H1 (cell line): ENCODE results near the gene PAX7. TPM values are rescaled to one million over a fixed set of nuclear protein-coding genes. Genes with fewer than 3 reads are reported as not detected.
A peak's percentile ranks its signal among the peaks of the same experiment; 100 is the strongest.

Experiments
- CTCF ChIA-PET: fragments of 300-600 bp; sonication (Branson Sonifier 250); formaldehyde crosslinking; loops from one replicate; lab custom pipeline; 2021; ENCODE audit not compliant: partially characterized antibody; lab: Charles Lee
- POLR2A ChIA-PET: fragments of 300-600 bp; sonication (Branson Sonifier 250); formaldehyde crosslinking; loops from one replicate; lab custom pipeline; 2021; ENCODE audit warnings: inconsistent platforms; ENCODE audit not compliant: partially characterized antibody; lab: Charles Lee
- DNase-seq, 2 experiments: peaks; one replicate each; pipeline versions ENCODE4 v3.0.0 to v3.0.0-alpha.2; 2010 to 2022; ENCODE audit warnings: low spot score in 2 of 2, low read depth in 1 of 2, mixed read lengths in 1 of 2
- FAIRE-seq: peaks from 2 replicates; lab custom pipeline; 2011; peaks lifted over from hg19 to GRCh38; lab: Jason Lieb, UNC
- H2AFZ ChIP-seq: 2 replicates; pipeline ENCODE4 v1.8.1; 2012; ENCODE audit warnings: low read length, inconsistent platforms
- H2AK5ac ChIP-seq: 2 replicates; pipeline ENCODE4 v1.6.1; 2013; ENCODE audit warnings: low read depth, low read length
- H2BK120ac ChIP-seq: replicated peaks from 2 replicates; pipeline ENCODE3; 2013; ENCODE audit warnings: low read depth, low read length, inconsistent platforms
- H2BK12ac ChIP-seq: 2 replicates; pipeline ENCODE4 v1.6.1; 2013; ENCODE audit warnings: low read depth, low read length
- H2BK15ac ChIP-seq: 2 replicates; pipeline ENCODE4 v1.6.1; 2013; ENCODE audit warnings: low read length
- H2BK20ac ChIP-seq: 2 replicates; pipeline ENCODE4 v1.6.1; 2013; ENCODE audit warnings: low read length
- H2BK5ac ChIP-seq: 2 replicates; pipeline ENCODE4 v1.6.1; 2013; ENCODE audit warnings: low read depth, low read length
- H3K14ac ChIP-seq: 2 replicates; pipeline ENCODE4 v1.6.1; 2013; ENCODE audit warnings: inconsistent platforms; ENCODE audit not compliant: insufficient read length
- H3K18ac ChIP-seq: 2 replicates; pipeline ENCODE4 v1.6.1; 2013; ENCODE audit warnings: low read length; ENCODE audit errors: extremely low read depth
- H3K23ac ChIP-seq: 2 replicates; pipeline ENCODE4 v1.6.1; 2013; ENCODE audit warnings: inconsistent platforms; ENCODE audit not compliant: insufficient read length
- H3K23me2 ChIP-seq: 2 replicates; pipeline ENCODE4 v1.6.1; 2013; ENCODE audit warnings: low read depth, low read length
- H3K27ac ChIP-seq: 2 replicates; pipeline ENCODE4 v1.6.1; 2011; ENCODE audit warnings: low read depth, low read length, inconsistent platforms
- H3K27me3 ChIP-seq, 4 experiments: replicated peaks in 1 of 4; 1 replicate in 1 of 4; 2 replicates in 3 of 4; pipeline versions ENCODE4 v1.6.1 to v1.8.1; 2011 to 2013; ENCODE audit warnings: low read length in 3 of 4, mild to moderate bottlenecking in 3 of 4, inconsistent platforms in 2 of 4, mixed read lengths in 2 of 4, moderate library complexity in 1 of 4; ENCODE audit not compliant: control insufficient read depth in 3 of 4, insufficient read depth in 3 of 4; ENCODE audit errors: extremely low read depth in 1 of 4
- H3K36me3 ChIP-seq, 4 experiments: 2 replicates each; pipeline versions ENCODE4 v1.6.1 to v1.8.1; 2011 to 2013; ENCODE audit warnings: mild to moderate bottlenecking in 4 of 4, low read length in 3 of 4, moderate library complexity in 2 of 4, control low read depth in 1 of 4, inconsistent platforms in 1 of 4; ENCODE audit not compliant: insufficient read depth in 4 of 4, control insufficient read depth in 2 of 4
- H3K4ac ChIP-seq: replicated peaks from 2 replicates; pipeline ENCODE3; 2013; ENCODE audit warnings: low read length, low read depth, mixed read lengths, inconsistent platforms; ENCODE audit not compliant: insufficient read length
- H3K4me1 ChIP-seq, 4 experiments: replicated peaks in 1 of 4; 1 replicate in 1 of 4; 2 replicates in 3 of 4; pipeline versions ENCODE4 v1.6.1 to v1.8.1; 2011 to 2013; ENCODE audit warnings: low read length in 3 of 4, inconsistent platforms in 2 of 4, mixed read lengths in 1 of 4; ENCODE audit not compliant: insufficient read depth in 4 of 4, control insufficient read depth in 3 of 4
- H3K4me2 ChIP-seq, 2 experiments: 2 replicates each; pipeline versions ENCODE4 v1.6.1 to v1.8.1; 2011 to 2013; ENCODE audit warnings: low read depth in 2 of 2, low read length in 2 of 2, control low read depth in 1 of 2, inconsistent platforms in 1 of 2, mild to moderate bottlenecking in 1 of 2; ENCODE audit not compliant: insufficient read depth in 1 of 2
- H3K4me3 ChIP-seq, 4 experiments: fragments of 200-600, 300-600 bp in 1 of 4; sonication (generic), shearing (Covaris generic), sonication (Bioruptor Twin) in 1 of 4; 2 replicates each; pipeline versions ENCODE4 v1.5.1 to v1.8.1; 2011 to 2016; ENCODE audit warnings: low read length in 4 of 4, low read depth in 3 of 4, control low read depth in 2 of 4, inconsistent platforms in 2 of 4, mild to moderate bottlenecking in 2 of 4, mixed read lengths in 1 of 4, moderate library complexity in 1 of 4; ENCODE audit not compliant: insufficient read depth in 2 of 4; ENCODE audit errors: extremely low read depth in 1 of 4
- H3K56ac ChIP-seq: replicated peaks from 2 replicates; pipeline ENCODE3; 2013; ENCODE audit warnings: low read depth, mild to moderate bottlenecking, mixed read lengths, low read length, inconsistent platforms; ENCODE audit not compliant: insufficient read length
- H3K79me1 ChIP-seq: 2 replicates; pipeline ENCODE4 v1.6.1; 2013; ENCODE audit warnings: low read depth, low read length, control low read depth
- H3K79me2 ChIP-seq, 2 experiments: 2 replicates each; pipeline versions ENCODE4 v1.6.1 to v1.8.1; 2012 to 2013; ENCODE audit warnings: low read length in 2 of 2, mild to moderate bottlenecking in 2 of 2, inconsistent platforms in 1 of 2; ENCODE audit not compliant: insufficient read depth in 2 of 2, control insufficient read depth in 1 of 2
- H3K9ac ChIP-seq, 4 experiments: replicated peaks in 1 of 4; 1 replicate in 1 of 4; 2 replicates in 3 of 4; pipeline versions ENCODE4 v1.6.1 to v1.8.1; 2011 to 2013; ENCODE audit warnings: low read depth in 3 of 4, low read length in 3 of 4, control low read depth in 2 of 4, mild to moderate bottlenecking in 2 of 4, moderate library complexity in 2 of 4, inconsistent platforms in 1 of 4; ENCODE audit errors: extremely low read depth in 1 of 4
- H3K9me3 ChIP-seq, 2 experiments: 2 replicates each; pipeline versions ENCODE4 v1.6.1 to v1.8.1; 2012 to 2013; ENCODE audit warnings: mild to moderate bottlenecking in 2 of 2, moderate library complexity in 2 of 2, control low read depth in 1 of 2, inconsistent platforms in 1 of 2, low read depth in 1 of 2, low read length in 1 of 2, mixed read lengths in 1 of 2; ENCODE audit not compliant: insufficient read depth in 2 of 2
- H4K20me1 ChIP-seq, 2 experiments: replicated peaks in 1 of 2; 2 replicates each; pipeline versions ENCODE3 to v1.8.1; 2011 to 2013; ENCODE audit warnings: inconsistent platforms in 2 of 2, low read length in 2 of 2, mild to moderate bottlenecking in 1 of 2; ENCODE audit not compliant: insufficient read depth in 2 of 2, control insufficient read depth in 1 of 2
- H4K5ac ChIP-seq: 2 replicates; pipeline ENCODE4 v1.6.1; 2013; ENCODE audit warnings: low read length, low read depth, mixed read lengths, inconsistent platforms; ENCODE audit not compliant: insufficient read length
- H4K8ac ChIP-seq: 2 replicates; pipeline ENCODE4 v1.8.0; 2013; ENCODE audit warnings: mild to moderate bottlenecking, moderate library complexity, low read length, inconsistent platforms; ENCODE audit not compliant: insufficient read depth; ENCODE audit errors: extremely low read depth
- H4K91ac ChIP-seq: replicated peaks from 2 replicates; pipeline ENCODE3; 2013; ENCODE audit warnings: low read length, mixed read lengths, inconsistent platforms; ENCODE audit not compliant: insufficient read length
- HDAC2 ChIP-seq, 2 experiments: fragments of 300-600 bp in 1 of 2; sonication (generic) in 1 of 2; IDR thresholded peaks; 2 replicates each; pipeline ENCODE4 v1.6.1; 2011 to 2012; ENCODE audit warnings: low read depth in 2 of 2, low read length in 2 of 2, mild to moderate bottlenecking in 2 of 2, moderate library complexity in 2 of 2, borderline replicate concordance in 1 of 2, inconsistent platforms in 1 of 2
- KDM1A ChIP-seq: fragments of 200-600, 300-600 bp; sonication (generic); IDR thresholded peaks from 2 replicates; pipeline ENCODE4 v1.7.1; 2016; ENCODE audit warnings: mild to moderate bottlenecking, low read length, borderline replicate concordance
- PHF8 ChIP-seq: fragments of 200-600 bp; sonication (generic); conservative IDR thresholded peaks from 2 replicates; pipeline ENCODE4 v1.7.1; 2012; ENCODE audit warnings: low read depth, mild to moderate bottlenecking, inconsistent platforms, low read length, moderate library complexity
- WGBS, 2 experiments: shearing (Covaris generic) in 1 of 2; methylation state at CpG; one replicate each; pipeline versions ENCODE4 v1.1.6 to v1.1.7; 2013 to 2015; ENCODE audit warnings: low lambda C conversion rate in 2 of 2, mixed read lengths in 2 of 2, inconsistent platforms in 1 of 2, low coverage in 1 of 2, missing lambda C conversion rate in 1 of 2; ENCODE audit not compliant: insufficient replicate concordance in 2 of 2, insufficient coverage in 1 of 2, insufficient read length in 1 of 2; ENCODE audit errors: extremely low coverage in 1 of 2, missing lambda C conversion rate in 1 of 2; 5-methylcytosine and 5-hydroxymethylcytosine counted together
- polyA plus RNA-seq, 7 experiments: library from polyadenylated mRNA; depleted of rRNA in 3 of 7; stranded (reverse) in 5 of 7; unstranded in 2 of 7; fragments of >200 nt in 5 of 7; fragments of 200-250 nt in 2 of 7; gene quantifications; 1 replicate in 5 of 7; 2 replicates in 1 of 7; 4 replicates in 1 of 7; pipeline versions ENCODE4 v1.2.1 to v1.2.3, GENCODE V29; 2011 to 2013; ENCODE audit warnings: missing spikeins in 2 of 7, mixed read lengths in 2 of 7
- total RNA-seq: library from RNA; stranded (reverse); fragmentation: NEBNext Ultra II Directional; extraction: Animal tissue kit (Norgen Biotek cat#: 25700); gene quantifications from 2 replicates; pipeline ENCODE4 v1.2.1, GENCODE V29; 2021

Gene PAX7
- total and polyA plus RNA-seq, 2 of the 8 experiments (the other 6 are each of a cell fraction or from before 2014, with no cell fraction given), result not detected

- Histone ChIP-seq H3K9me3 (no peaks in the 10 kb centered on the region; a peak in 1 of 4 replicates), H3K4ac (no peak overlapping the region), H4K5ac (no peak overlapping the region), H3K9ac (no peak overlapping the region), H3K27me3 (peaks cover 24 to 89% (median 78%) of the 10 kb centered on the region in 4 experiments), H2AK5ac (no peak overlapping the region), H2BK120ac (no peak overlapping the region), H4K91ac (no peak overlapping the region), H3K23ac (no peak overlapping the region), H3K56ac (no peak overlapping the region), H3K4me3 (no peak overlapping the region), H3K4me1 (peaks cover 28 to 45% (median 36%) of the 10 kb centered on the region in 4 experiments), H4K20me1 (peaks cover 2 to 12% of the 10 kb centered on the region in 2 experiments), H3K36me3 (no peaks in the 10 kb centered on the region), H3K14ac (no peak overlapping the region), H3K79me2 (no peaks in the 10 kb centered on the region), H3K27ac (no peak overlapping the region), H3K23me2 (no peaks in the 10 kb centered on the region), H2AFZ (no peak overlapping the region), H4K8ac (no peak overlapping the region), H2BK12ac (no peak overlapping the region), H2BK15ac (no peak overlapping the region), H3K79me1 (no peaks in the 10 kb centered on the region), H2BK5ac (no peak overlapping the region), H3K4me2 (no peak overlapping the region), H2BK20ac (no peak overlapping the region; the same call in 1 of the 2 replicates), H3K18ac (no peak overlapping the region)
- POLR2A ChIA-PET, result interaction anchor here (1.1 to 1.5 kb wide), 3 partner anchors 13 to 22 kb away, joined by 3 read pairs; no protein-coding TSS in a partner anchor
- FAIRE-seq (no peak), DNase-seq (no peak)
- CTCF ChIA-PET, result interaction anchor here (0.6 to 17.3 kb wide), 12 partner anchors 11 to 671 kb away, joined by 3 to 207 read pairs (median 4); no protein-coding TSS in a partner anchor
- WGBS, 2 experiments, result 84% methylated on average over 5 of the region's 5 CpGs; no CpG with 5 or more reads in 1 of the 2 experiments
- TF ChIP-seq HDAC2 (IDR thresholded peaks at IDR 0.05; ENCODE audit: borderline replicate concordance in 1 of 2, low read depth in 2 of 2, low read length in 2 of 2) (peak in 1 of 2 experiments; percentile 38; a peak in 1 of 4 replicates), PHF8 (no peak), KDM1A (peak; percentile 82)
These were observed 24.0 kb downstream of the PAX7 start for GRCh38 chr1:18654599-18654998.
